HUES6 (cell line): Measurements from ENCODE around the gene CPNE4.

Source experiments
- H3K27ac ChIP-seq: 2 replicates; pipeline ENCODE4 v1.7.0; 2013; ENCODE audit warnings: low read depth, mild to moderate bottlenecking, low read length, inconsistent platforms
- H3K27me3 ChIP-seq: 2 replicates; pipeline ENCODE4 v1.6.1; 2013; ENCODE audit warnings: low read length; ENCODE audit not compliant: control insufficient read depth, insufficient read depth
- H3K36me3 ChIP-seq: 2 replicates; pipeline ENCODE4 v1.6.1; 2013; ENCODE audit warnings: low read length; ENCODE audit not compliant: control insufficient read depth, insufficient read depth
- H3K4me1 ChIP-seq: 2 replicates; pipeline ENCODE4 v1.6.1; 2013; ENCODE audit warnings: low read length; ENCODE audit not compliant: control insufficient read depth, insufficient read depth
- H3K4me3 ChIP-seq: 2 replicates; pipeline ENCODE4 v1.5.1; 2013; ENCODE audit warnings: low read depth, low read length
- H3K9ac ChIP-seq: one replicate; pipeline ENCODE4 v1.6.1; 2013; ENCODE audit warnings: mild to moderate bottlenecking, low read length
- H3K9me3 ChIP-seq: 2 replicates; pipeline ENCODE4 v1.6.1; 2013; ENCODE audit warnings: low read depth, low read length; ENCODE audit not compliant: control insufficient read depth, insufficient read depth

Gene CPNE4

DNA sequence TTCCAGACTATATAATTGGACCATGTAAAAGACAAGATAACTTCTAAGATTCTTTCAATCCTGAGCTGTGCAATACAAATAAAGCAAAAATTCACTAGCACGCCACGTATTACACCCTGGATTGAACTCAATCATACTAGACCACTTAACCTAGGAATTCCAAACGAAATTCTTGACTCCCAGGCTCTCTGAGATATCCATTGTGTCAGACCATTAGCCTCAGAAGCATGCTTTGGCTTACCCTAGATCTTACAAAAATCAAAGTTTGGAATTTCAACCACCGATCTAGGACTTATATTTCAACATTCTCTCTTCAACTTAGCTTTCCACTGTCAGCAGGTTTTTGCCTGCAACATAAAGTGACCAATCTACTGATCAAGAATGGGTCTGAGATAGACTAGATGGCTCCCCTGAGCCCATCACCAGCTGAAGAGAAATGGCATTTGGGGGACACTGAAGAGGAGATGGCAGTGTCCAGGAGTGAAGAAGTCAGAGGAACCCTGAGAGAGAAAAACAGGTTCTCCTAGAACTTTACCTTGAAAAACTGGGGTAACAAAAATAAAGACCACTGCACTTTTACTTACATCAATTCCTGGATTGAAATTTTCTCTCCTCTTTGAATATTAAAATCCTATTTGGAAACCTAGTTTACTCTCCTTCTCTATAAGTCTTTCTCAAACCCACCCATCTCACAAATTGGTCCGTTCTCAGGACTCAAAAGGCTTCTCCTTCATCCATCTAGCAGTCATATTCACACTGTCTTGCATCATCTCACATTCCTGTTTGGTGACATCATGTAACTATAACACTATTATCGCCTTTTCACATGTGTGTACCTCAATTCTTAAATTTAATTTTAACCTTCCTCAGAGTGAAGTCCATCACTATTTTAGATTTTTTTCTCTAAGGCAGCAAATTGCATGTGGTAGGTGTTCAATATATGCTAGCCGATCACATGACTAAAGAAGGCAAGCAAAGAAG, 18.5 kb downstream of the CPNE4 start:
- H3K36me3 ChIP-seq: no peaks in the 10 kb centered on the region
- H3K4me3 ChIP-seq: no peak overlapping the region
- no peaks in the 10 kb centered on the region for H3K27me3 ChIP-seq
- H3K4me1 ChIP-seq: no peaks in the 10 kb centered on the region
- no peak overlapping the region for H3K27ac ChIP-seq
- no peak overlapping the region for H3K9ac ChIP-seq
- H3K9me3 ChIP-seq: no peaks in the 10 kb centered on the region

DNA sequence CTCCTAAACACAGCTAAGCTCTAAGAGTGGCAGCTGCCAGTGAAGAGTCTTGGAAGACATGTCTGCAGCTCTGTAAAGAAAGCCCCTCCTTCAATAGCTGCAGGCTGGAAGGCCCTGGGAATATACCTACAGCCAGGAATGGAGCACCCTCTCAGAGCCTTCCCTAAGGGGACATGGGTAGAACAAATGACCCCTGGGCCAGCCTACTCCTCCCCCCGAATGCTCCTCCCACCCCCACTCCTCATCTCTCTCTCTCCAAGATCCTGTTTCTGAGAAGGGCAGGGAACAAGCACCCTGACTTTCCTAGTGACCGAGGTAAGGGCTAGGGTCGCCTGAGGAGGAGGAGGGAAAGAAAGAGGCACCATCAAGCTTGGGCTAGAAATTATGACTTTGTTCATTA, 20.7 kb downstream of the CPNE4 start:
- no peaks in the 10 kb centered on the region for H3K27me3 ChIP-seq
- no peaks in the 10 kb centered on the region for H3K36me3 ChIP-seq
- no peak overlapping the region for H3K27ac ChIP-seq
- H3K4me3 ChIP-seq: no peak overlapping the region
- no peaks in the 10 kb centered on the region for H3K9me3 ChIP-seq
- no peak overlapping the region for H3K9ac ChIP-seq
- peaks cover 9% of the 10 kb centered on the region; the same call in 1 of the 2 replicates for H3K4me1 ChIP-seq

DNA sequence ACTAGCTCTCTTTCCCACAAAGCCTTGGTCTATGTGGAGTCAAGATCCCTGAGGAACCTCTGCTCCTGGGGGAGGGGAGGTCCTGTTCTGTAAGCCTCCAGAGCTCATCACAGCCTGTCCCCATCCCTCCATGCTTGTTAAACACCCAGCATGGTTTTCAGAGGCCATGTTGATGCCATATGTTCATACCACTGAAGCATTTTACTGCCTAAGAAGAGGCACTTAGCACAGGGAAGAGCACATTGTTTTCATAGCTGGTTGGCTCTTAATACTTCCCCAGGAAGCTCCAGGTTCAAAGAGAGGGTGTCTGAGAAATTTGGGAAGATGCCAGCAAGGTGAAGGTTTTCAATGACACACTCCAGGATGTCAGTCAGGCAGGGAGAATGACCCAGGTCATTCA, 25.6 kb downstream of the CPNE4 start:
- Histone ChIP-seq H3K9me3 (no peaks in the 10 kb centered on the region), H3K27ac (no peak overlapping the region), H3K4me1 (peaks cover 9% of the 10 kb centered on the region; the same call in 1 of the 2 replicates), H3K4me3 (no peak overlapping the region), H3K27me3 (no peaks in the 10 kb centered on the region), H3K36me3 (no peaks in the 10 kb centered on the region), H3K9ac (no peak overlapping the region)

DNA sequence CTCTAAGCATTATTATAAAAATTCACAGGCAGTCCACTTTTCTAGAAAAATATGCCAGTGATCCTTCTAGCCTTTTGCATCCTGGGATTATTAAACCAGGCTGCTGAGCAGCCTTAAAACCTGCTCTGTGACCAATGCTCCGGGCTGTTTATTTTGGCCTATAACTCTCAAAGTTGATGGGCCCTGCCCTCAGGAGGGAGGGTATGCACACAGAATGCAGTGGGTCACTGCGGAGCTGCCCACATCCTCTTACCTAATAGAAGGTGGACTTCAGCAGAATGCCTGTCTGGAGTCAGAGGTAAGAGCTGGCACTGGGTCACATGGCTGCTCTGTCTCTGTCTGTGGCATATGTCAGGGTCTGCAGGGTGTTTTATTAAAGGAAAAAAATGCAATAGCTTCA, 26.0 kb downstream of the CPNE4 start:
- Histone ChIP-seq H3K36me3 (no peaks in the 10 kb centered on the region), H3K4me3 (no peak overlapping the region), H3K9me3 (no peaks in the 10 kb centered on the region), H3K27ac (no peak overlapping the region), H3K4me1 (peaks cover 9% of the 10 kb centered on the region; the same call in 1 of the 2 replicates), H3K27me3 (no peaks in the 10 kb centered on the region), H3K9ac (no peak overlapping the region)

DNA sequence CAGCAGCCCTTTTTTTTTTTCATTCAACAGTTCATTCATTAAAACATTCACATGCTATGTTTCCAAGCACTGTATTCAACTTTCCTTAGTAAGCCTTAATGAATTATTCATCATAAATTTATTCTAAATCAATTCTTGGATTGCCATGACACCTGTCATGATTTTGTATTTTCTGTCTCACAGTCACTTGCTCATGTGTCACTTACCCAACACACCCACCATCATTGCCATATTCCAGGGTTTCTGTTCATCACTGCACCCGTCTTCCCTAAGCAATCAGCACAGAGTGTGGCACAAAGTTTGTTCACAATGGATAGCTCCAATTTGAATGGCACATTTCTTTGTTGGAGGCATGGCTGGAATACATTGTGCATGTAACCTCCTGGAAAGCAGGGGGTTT, 27.2 kb downstream of the CPNE4 start:
- Histone ChIP-seq H3K27me3 (no peaks in the 10 kb centered on the region), H3K9me3 (no peaks in the 10 kb centered on the region), H3K27ac (no peak overlapping the region), H3K9ac (no peak overlapping the region), H3K36me3 (no peaks in the 10 kb centered on the region), H3K4me3 (no peak overlapping the region), H3K4me1 (peaks cover 14% of the 10 kb centered on the region)

DNA sequence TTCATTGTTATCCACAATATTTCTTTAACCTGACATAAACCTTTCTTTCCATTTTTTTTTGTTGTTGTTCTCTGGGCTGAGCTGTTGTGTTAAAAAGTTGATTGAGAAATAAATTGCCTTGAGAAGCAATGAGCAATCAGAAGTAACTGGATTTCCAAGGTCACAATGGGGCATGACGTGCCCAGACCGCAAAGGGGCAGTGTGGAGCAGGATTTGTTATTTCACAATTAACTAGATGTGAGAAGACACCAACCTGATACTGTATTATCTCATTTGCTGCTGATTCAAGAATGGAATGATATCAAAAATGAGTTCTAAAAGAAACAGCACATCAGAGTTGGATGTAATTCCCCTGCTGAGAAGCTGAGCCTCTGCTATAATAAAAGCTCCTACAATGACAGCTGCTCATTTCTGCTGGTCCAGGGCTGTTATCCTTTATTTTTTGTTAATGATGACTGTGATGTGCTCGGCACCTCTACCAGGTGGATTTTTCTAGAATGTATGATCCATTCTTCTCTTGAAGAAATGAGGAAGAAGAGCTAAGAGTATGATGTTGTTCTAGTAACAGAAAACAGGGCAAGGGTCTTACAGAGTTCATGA, 28.1 kb downstream of the CPNE4 start:
- H3K9me3 ChIP-seq: no peaks in the 10 kb centered on the region
- no peak overlapping the region for H3K27ac ChIP-seq
- no peak overlapping the region for H3K9ac ChIP-seq
- H3K36me3 ChIP-seq: no peaks in the 10 kb centered on the region
- peaks cover 14% of the 10 kb centered on the region for H3K4me1 ChIP-seq
- H3K4me3 ChIP-seq: no peak overlapping the region
- H3K27me3 ChIP-seq: no peaks in the 10 kb centered on the region

DNA sequence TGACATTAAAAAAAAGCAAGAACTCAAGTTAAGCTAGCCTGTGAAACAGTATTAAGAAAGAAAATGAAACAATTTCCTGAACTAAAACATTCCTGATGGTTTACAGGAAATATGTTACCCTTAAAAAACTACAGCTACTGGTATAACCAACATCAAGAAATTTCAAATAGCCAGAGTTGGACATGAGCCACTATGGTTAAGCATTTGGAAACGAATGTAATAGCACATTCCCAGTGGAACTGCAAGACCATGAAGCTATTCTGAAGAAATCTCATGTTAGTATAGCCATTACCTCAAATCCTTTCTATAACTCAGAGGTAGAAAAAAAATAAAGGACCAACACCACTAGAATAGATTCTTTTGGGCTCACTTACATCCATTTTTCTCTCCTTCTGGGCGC, 30.2 kb downstream of the CPNE4 start:
- Histone ChIP-seq H3K27ac (no peak overlapping the region), H3K9ac (no peak overlapping the region), H3K9me3 (no peaks in the 10 kb centered on the region), H3K27me3 (no peaks in the 10 kb centered on the region), H3K4me1 (peaks cover 5% of the 10 kb centered on the region), H3K4me3 (no peak overlapping the region), H3K36me3 (no peaks in the 10 kb centered on the region)

DNA sequence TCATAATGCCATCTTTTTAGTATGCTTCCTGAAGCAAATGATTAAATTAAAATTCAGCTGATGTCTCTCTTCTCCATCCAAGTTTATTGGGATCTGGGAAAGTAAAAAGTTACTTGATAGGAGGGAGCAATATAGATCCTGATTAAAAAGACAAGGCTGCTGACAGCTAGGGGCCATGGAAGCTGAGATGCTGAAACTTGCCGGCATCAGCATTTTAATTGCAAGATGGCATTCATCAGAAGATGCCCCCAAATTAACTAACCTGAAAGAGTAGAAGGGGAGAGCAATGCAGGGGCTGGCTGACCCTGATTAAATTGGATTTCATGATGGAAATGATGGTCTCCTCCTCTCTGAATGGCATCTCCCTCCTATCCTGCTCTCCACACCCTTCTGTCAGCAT, 31.1 kb downstream of the CPNE4 start:
- Histone ChIP-seq H3K4me1 (peaks cover 5% of the 10 kb centered on the region), H3K27ac (no peak overlapping the region), H3K9ac (no peak overlapping the region), H3K9me3 (no peaks in the 10 kb centered on the region), H3K4me3 (no peak overlapping the region), H3K36me3 (no peaks in the 10 kb centered on the region), H3K27me3 (no peaks in the 10 kb centered on the region)

DNA sequence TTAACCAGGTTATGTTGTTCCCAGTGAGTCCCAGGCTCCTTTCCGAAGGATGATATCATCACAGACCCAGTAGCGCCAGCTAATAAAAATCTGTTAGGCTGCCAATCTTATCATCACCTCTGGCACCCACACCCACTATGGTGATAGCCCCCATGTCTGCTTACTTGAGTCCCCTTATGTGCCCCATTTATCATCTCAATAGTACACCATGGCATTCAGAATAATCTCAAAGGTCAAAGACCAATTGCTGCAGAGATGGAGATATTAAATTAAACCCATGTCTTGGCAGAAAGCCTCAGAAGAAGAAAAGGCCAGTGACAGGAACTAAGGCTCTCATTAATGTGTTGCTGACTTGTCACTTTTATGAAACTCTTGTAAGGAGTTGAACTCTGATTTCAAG, 32.8 kb downstream of the CPNE4 start:
- Histone ChIP-seq H3K9ac (no peak overlapping the region), H3K27me3 (no peaks in the 10 kb centered on the region), H3K9me3 (no peaks in the 10 kb centered on the region), H3K4me1 (peaks cover 13% of the 10 kb centered on the region), H3K27ac (no peak overlapping the region), H3K4me3 (no peak overlapping the region), H3K36me3 (no peaks in the 10 kb centered on the region)

DNA sequence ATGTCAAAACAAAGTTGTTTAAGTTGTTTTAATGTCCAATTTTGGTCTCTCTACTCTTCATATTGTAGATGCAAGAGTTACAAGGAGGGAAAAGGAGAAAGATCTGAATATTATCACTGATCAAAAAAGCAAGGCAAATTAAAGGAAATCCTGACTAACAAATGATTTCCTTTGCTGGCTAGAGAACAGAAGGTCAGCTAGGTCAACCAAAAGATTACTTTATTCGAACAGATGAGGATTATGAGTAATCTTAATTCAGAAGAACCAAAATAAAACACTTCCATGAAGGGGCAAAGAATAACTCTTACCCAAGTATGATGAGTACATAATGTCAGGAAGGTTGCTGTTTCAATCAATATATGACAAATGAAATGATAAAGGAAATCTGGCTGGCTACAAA, 33.8 kb downstream of the CPNE4 start:
- Histone ChIP-seq H3K36me3 (no peaks in the 10 kb centered on the region), H3K9ac (no peak overlapping the region), H3K4me3 (no peak overlapping the region), H3K27ac (no peak overlapping the region), H3K4me1 (peaks cover 13% of the 10 kb centered on the region), H3K27me3 (no peaks in the 10 kb centered on the region), H3K9me3 (no peaks in the 10 kb centered on the region)

DNA sequence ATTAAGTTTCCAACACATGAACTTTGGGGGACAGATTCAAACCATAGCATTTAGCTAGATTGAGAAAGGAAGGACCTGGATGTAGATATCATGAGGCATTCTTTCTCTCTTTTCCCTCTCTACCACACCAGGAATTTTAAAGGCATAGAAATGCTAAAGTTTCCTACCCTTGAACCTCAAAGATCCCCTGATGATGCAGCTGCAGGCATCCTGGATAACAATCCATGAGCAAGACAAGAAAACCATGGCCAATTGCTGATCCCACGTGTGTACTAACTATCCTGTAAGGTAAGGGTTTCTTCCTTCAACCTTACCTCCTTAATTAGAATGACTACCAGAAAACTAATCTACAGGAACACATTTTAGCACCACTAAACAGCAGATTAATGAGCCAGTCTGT, 36.8 kb downstream of the CPNE4 start:
- no peak overlapping the region for H3K27ac ChIP-seq
- H3K4me3 ChIP-seq: no peak overlapping the region
- no peaks in the 10 kb centered on the region for H3K36me3 ChIP-seq
- H3K27me3 ChIP-seq: no peaks in the 10 kb centered on the region
- no peaks in the 10 kb centered on the region for H3K9me3 ChIP-seq
- H3K4me1 ChIP-seq: peaks cover 12% of the 10 kb centered on the region
- H3K9ac ChIP-seq: no peak overlapping the region
